CD14-positive monocyte (primary cell): ENCODE measurements around the gene PARP8. TPM values are rescaled to one million over a fixed set of nuclear protein-coding genes. Genes with fewer than 3 reads are reported as not detected.
A peak's percentile ranks its signal among the peaks of the same experiment; 100 is the strongest.

ENCODE experiments used
- DNase-seq, 3 donors: peaks; one replicate each; pipeline ENCODE4 v3.0.0-alpha.2; 2011 to 2022
- H2AFZ ChIP-seq: 2 replicates; pipeline ENCODE4 v1.6.0; 2012; ENCODE audit warnings: mild to moderate bottlenecking, low read depth, low read length, inconsistent platforms; ENCODE audit not compliant: insufficient read depth, poor library complexity, severe bottlenecking
- H3K27ac ChIP-seq, 2 donors: 1 replicate in 1 of 2; 2 replicates in 1 of 2; pipeline ENCODE4 v1.5.1; 2012 to 2013; ENCODE audit warnings: low read length in 2 of 2, control low read depth in 1 of 2, inconsistent platforms in 1 of 2, low read depth in 1 of 2, mild to moderate bottlenecking in 1 of 2
- H3K27me3 ChIP-seq, 2 donors: one replicate each; pipeline versions ENCODE4 v1.6.0 to v1.6.1; 2011 to 2013; ENCODE audit warnings: low read length in 2 of 2; ENCODE audit not compliant: control insufficient read depth in 2 of 2, insufficient read depth in 2 of 2
- H3K36me3 ChIP-seq, 2 donors: replicated peaks in 1 of 2; 1 replicate in 1 of 2; 2 replicates in 1 of 2; pipeline versions ENCODE4 v1.5.1 to v1.6.1; 2012 to 2013; ENCODE audit warnings: low read length in 2 of 2, control low read depth in 1 of 2, inconsistent platforms in 1 of 2, mild to moderate bottlenecking in 1 of 2; ENCODE audit not compliant: insufficient read depth in 2 of 2, control insufficient read depth in 1 of 2
- H3K4me1 ChIP-seq, 2 donors: 1 replicate in 1 of 2; 2 replicates in 1 of 2; pipeline versions ENCODE4 v1.5.1 to v1.6.1; 2012 to 2013; ENCODE audit warnings: low read length in 2 of 2, control low read depth in 1 of 2, inconsistent platforms in 1 of 2, mild to moderate bottlenecking in 1 of 2, moderate library complexity in 1 of 2; ENCODE audit not compliant: insufficient read depth in 2 of 2, control insufficient read depth in 1 of 2
- H3K4me2 ChIP-seq: replicated peaks from 2 replicates; pipeline ENCODE3; 2012; ENCODE audit warnings: low read length, moderate library complexity, mild to moderate bottlenecking; ENCODE audit not compliant: poor library complexity, severe bottlenecking; ENCODE audit errors: extremely low read depth
- H3K4me3 ChIP-seq, 3 experiments: fragments of 200-600 bp in 1 of 3; sonication (generic) in 1 of 3; replicated peaks in 1 of 3; 1 replicate in 2 of 3; 2 replicates in 1 of 3; pipeline ENCODE4 v1.5.1; 2011 to 2013; ENCODE audit warnings: low read length in 3 of 3, mild to moderate bottlenecking in 3 of 3, control low read depth in 2 of 3, low read depth in 2 of 3, inconsistent platforms in 1 of 3, moderate library complexity in 1 of 3
- H3K79me2 ChIP-seq: 2 replicates; pipeline ENCODE4 v1.6.0; 2012; ENCODE audit warnings: mild to moderate bottlenecking, control low read depth, inconsistent platforms, low read length, moderate library complexity; ENCODE audit not compliant: insufficient read depth
- H3K9ac ChIP-seq: 2 replicates; pipeline ENCODE4 v1.6.0; 2017; ENCODE audit warnings: low read length, mild to moderate bottlenecking; ENCODE audit not compliant: insufficient read depth, poor library complexity, severe bottlenecking
- H3K9me3 ChIP-seq, 2 donors: replicated peaks in 1 of 2; 1 replicate in 1 of 2; 2 replicates in 1 of 2; pipeline versions ENCODE4 v1.5.1 to v1.6.1; 2012 to 2013; ENCODE audit warnings: low read length in 2 of 2, control low read depth in 1 of 2; ENCODE audit not compliant: control insufficient read depth in 1 of 2, insufficient read depth in 1 of 2
- H4K20me1 ChIP-seq: 2 replicates; pipeline ENCODE4 v1.6.0; 2012; ENCODE audit warnings: mild to moderate bottlenecking, low read length, control low read depth, moderate library complexity; ENCODE audit not compliant: insufficient read depth
- H3K27ac Mint-ChIP-seq, 7 donors: one replicate each; pipeline ENCODE4 v1.8.0; 2020; ENCODE audit warnings: mild to moderate bottlenecking in 7 of 7, mixed read lengths in 7 of 7, moderate library complexity in 6 of 7, inconsistent platforms in 2 of 7
- H3K27me3 Mint-ChIP-seq, 3 donors: one replicate each; pipeline ENCODE4 v1.8.0; 2021 to 2022; ENCODE audit warnings: low read depth in 3 of 3, mild to moderate bottlenecking in 3 of 3, mixed read lengths in 3 of 3, moderate library complexity in 3 of 3, inconsistent platforms in 1 of 3
- H3K36me3 Mint-ChIP-seq, 2 donors: one replicate each; pipeline ENCODE4 v1.8.0; 2020; ENCODE audit warnings: mixed read lengths in 2 of 2, inconsistent platforms in 1 of 2, mild to moderate bottlenecking in 1 of 2
- H3K4me1 Mint-ChIP-seq: one replicate; pipeline ENCODE4 v1.8.0; 2020; ENCODE audit warnings: mild to moderate bottlenecking, mixed read lengths
- H3K4me3 Mint-ChIP-seq, 2 donors: one replicate each; pipeline ENCODE4 v1.8.0; 2020; ENCODE audit warnings: mild to moderate bottlenecking in 2 of 2, mixed read lengths in 2 of 2, moderate library complexity in 1 of 2
- H3K9me3 Mint-ChIP-seq, 7 donors: one replicate each; pipeline ENCODE4 v1.8.0; 2020 to 2022; ENCODE audit warnings: mixed read lengths in 7 of 7, mild to moderate bottlenecking in 6 of 7, moderate library complexity in 6 of 7, inconsistent platforms in 2 of 7
- CTCF ChIP-seq: fragments of 200-600 bp; IDR thresholded peaks from one replicate; pipeline ENCODE4 v1.8.0; 2022; ENCODE audit warnings: antibody characterized with exemption, mild to moderate bottlenecking
- WGBS: methylation state at CpG from one replicate; pipeline ENCODE4 v1.1.5; 2013; ENCODE audit warnings: missing lambda C conversion rate; ENCODE audit not compliant: insufficient coverage; 5-methylcytosine and 5-hydroxymethylcytosine counted together
- intact Hi-C, 2 donors: fragments of 100-400 bp; cut with micrococcal nuclease; formaldehyde crosslinking; loops; one replicate each; pipeline versions ENCODE4 v1.15.0 to v1.15.1; 2023
- polyA plus RNA-seq, 3 donors: library from polyadenylated mRNA; depleted of rRNA in 1 of 3; unstranded in 2 of 3; stranded (reverse) in 1 of 3; fragments of 300-500 nt in 2 of 3; fragments of >200 nt in 1 of 3; fragmentation: Illumina TruSeq in 2 of 3; gene quantifications; 1 replicate in 2 of 3; 2 replicates in 1 of 3; pipeline ENCODE4 v1.2.3, GENCODE V29; 2012 to 2021

The PARP8 gene
- polyA plus RNA-seq, 3 donors: 27.5 to 170 (median 40.6) TPM

- peaks cover 0 to 3% (median 0%) of the 10 kb centered on the region in 3 donors for H3K27me3 Mint-ChIP-seq
- Histone ChIP-seq H3K4me3 (peak overlapping the region in 2 of 3 experiments; percentile 33 to 49), H3K4me1 (peaks cover 23 to 57% of the 10 kb centered on the region in 2 donors), H3K27me3 (no peaks in the 10 kb centered on the region), H3K4me2 (peak overlapping the region; percentile 57), H3K9ac (no peak overlapping the region), H3K36me3 (no peaks in the 10 kb centered on the region), H2AFZ (no peak overlapping the region), H3K9me3 (no peaks in the 10 kb centered on the region), H4K20me1 (peaks cover 98% of the 10 kb centered on the region), H3K27ac (peak overlapping the region in 1 of 2 donors; percentile 72), H3K79me2 (peaks cover 100% of the 10 kb centered on the region)
- no peak for TF ChIP-seq CTCF
- H3K9me3 Mint-ChIP-seq: no peaks in the 10 kb centered on the region
- no CpG with 5 or more reads among the region's 2 CpGs for WGBS
- H3K27ac Mint-ChIP-seq: peak overlapping the region; percentile 17 to 92 (median 76)
- peaks cover 59% of the 10 kb centered on the region for H3K4me1 Mint-ChIP-seq
- DNase-seq: peak; percentile 43 to 62 (median 44)
- H3K36me3 Mint-ChIP-seq: peaks cover 5 to 16% of the 10 kb centered on the region in 2 donors
- H3K4me3 Mint-ChIP-seq: peak overlapping the region; percentile 64 to 66
- intact Hi-C loops: no loop called here
Observed at GRCh38 chr5:50711280-50711679, 44.8 kb downstream of the PARP8 start.

GRCh38 chr5:50712479-50712878 lies 46.0 kb downstream of the PARP8 start:
- intact Hi-C loops: no loop called here
- H3K4me1 ChIP-seq: peaks cover 31 to 65% of the 10 kb centered on the region in 2 donors
- WGBS: 0% methylated on average over 1 of the region's 1 CpG
- H3K9me3 ChIP-seq: no peaks in the 10 kb centered on the region
- no peak for DNase-seq
- Mint-ChIP-seq H3K27ac (peak overlapping the region in 6 of 7 donors; percentile 25 to 88 (median 79)), H3K4me1 (peaks cover 64% of the 10 kb centered on the region), H3K9me3 (peaks cover 0 to 3% (median 0%) of the 10 kb centered on the region in 7 donors), H3K27me3 (peaks cover 0 to 3% (median 0%) of the 10 kb centered on the region in 3 donors), H3K36me3 (peaks cover 6 to 16% of the 10 kb centered on the region in 2 donors), H3K4me3 (peak overlapping the region in 1 of 2 donors; percentile 52)
- no peak overlapping the region for H3K9ac ChIP-seq
- H3K27ac ChIP-seq: peak overlapping the region in 1 of 2 donors; percentile 72
- H4K20me1 ChIP-seq: peaks cover 98% of the 10 kb centered on the region
- no peaks in the 10 kb centered on the region for H3K27me3 ChIP-seq
- TF ChIP-seq CTCF: no peak
- no peak overlapping the region for H3K4me3 ChIP-seq
- peaks cover 100% of the 10 kb centered on the region for H3K79me2 ChIP-seq
- H3K4me2 ChIP-seq: no peak overlapping the region
- no peaks in the 10 kb centered on the region for H3K36me3 ChIP-seq
- H2AFZ ChIP-seq: no peak overlapping the region
